HG03280 (cell line): ENCODE measurements around the gene METRN.

ENCODE experiments used
- ATAC-seq: cut with Tn5 transposase; IDR thresholded peaks from one replicate; pipeline ENCODE4 v1.9.1; 2021; ENCODE audit warnings: mild to moderate bottlenecking, moderate library complexity; ENCODE audit not compliant: unreplicated experiment

METRN gene

DNA sequence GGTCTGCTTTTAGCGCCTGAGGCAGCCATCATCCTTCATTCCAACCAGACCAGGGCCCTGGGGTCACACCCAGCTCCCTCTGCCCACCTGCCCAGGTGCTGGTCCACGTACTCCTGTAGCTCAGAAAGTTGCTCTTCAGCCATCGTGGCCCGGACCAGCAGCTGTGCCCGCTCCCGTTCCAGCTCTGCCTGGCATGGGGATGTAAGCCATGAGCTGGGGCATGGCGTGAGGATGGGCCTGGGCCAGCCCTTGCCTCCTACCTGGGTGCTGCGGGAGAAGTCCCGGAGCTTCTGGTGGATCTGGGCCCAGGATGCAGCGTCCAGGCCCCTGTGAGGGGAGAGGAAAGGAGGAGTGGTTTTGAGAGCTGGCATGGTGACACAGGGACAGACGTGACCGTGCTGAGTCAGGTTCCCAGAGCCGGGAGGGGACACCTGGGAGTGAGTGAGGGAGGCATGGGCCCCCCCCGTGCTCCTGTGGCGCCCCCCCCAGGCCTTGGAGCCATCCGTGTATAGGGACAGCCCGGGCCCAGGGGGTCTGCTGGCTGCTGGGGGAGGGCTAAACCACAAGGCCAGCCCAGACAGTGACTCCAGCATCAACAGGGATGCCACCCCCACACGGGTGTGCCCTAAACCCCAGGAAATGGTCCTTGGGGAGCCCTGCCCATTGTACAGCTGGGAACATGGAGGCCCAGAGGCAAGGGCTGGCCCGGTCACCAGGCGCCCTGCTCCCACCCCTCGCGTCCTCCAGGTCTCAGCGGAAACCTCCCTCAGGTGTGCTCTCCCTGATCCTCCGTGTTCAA lies 8.1 kb downstream of the METRN start:
- no peak for ATAC-seq

- ATAC-seq = no peak
Observed at GRCh38 chr16:723695-724094, 8.8 kb downstream of the METRN start.

DNA sequence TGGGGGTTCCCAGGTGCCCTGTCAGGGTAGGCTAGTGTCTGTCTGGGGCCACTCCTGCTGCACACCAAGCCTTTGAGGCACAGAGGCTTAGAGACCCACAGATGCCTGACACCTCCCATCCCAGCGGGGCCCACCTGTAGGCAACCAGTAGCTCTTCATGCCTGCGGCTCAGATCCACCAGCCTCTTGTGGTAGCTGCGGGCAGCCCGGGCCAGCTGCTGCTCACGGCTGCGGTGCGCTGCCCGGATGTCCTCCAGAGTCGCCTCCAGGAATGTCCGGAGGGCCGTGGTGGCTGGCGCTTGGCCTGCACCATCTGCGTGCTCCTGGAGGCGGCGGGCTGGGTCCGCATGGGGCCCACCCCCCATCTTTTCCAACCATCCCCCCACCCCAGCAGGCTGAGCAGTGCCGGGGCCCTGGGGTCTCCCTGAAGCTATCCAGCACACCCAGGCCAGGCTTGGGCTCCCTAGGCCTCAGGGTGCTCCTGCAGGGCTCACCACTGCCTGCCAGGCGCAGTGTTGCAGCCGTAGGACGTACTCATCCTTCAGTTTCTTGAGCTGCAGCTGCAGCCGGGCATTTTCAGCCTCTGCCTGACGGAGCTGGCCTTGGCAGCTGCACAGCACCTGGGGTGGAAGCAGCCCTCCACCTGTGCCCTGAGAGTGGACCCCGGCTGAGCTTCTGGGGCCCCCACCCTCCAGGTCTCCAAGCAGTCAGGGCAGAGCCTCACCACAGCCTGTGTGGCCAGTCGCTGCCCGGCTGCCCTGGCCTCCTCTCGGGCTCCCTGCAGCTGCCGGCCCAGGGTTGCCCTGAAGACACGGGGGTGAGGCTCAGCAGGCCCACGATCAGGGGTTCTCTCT lies 9.5 kb downstream of the METRN start:
- ATAC-seq = no peak

DNA sequence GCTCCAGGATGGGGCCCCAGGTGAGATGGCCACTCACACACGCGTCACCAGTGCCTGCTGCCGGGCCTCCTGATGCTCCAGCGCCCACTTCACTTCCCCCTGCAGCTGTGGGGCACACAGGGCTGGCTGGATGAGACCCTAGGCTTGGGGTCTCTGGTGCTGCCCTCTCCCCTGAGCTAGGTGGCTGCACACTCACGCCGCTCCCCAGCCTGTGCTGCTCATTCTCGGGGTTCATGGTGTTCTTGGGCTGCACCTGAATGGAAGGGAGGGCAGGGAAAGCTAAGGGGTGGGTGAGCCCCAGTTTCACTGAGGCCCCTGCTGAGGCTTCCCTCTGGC lies 10.1 kb downstream of the METRN start:
- ATAC-seq = no peak

GRCh38 chr16:725463-726187 lies 10.7 kb downstream of the METRN start:
- no peak for ATAC-seq

- ATAC-seq = no peak
Observed at GRCh38 chr16:726188-726437, 11.2 kb downstream of the METRN start.

DNA sequence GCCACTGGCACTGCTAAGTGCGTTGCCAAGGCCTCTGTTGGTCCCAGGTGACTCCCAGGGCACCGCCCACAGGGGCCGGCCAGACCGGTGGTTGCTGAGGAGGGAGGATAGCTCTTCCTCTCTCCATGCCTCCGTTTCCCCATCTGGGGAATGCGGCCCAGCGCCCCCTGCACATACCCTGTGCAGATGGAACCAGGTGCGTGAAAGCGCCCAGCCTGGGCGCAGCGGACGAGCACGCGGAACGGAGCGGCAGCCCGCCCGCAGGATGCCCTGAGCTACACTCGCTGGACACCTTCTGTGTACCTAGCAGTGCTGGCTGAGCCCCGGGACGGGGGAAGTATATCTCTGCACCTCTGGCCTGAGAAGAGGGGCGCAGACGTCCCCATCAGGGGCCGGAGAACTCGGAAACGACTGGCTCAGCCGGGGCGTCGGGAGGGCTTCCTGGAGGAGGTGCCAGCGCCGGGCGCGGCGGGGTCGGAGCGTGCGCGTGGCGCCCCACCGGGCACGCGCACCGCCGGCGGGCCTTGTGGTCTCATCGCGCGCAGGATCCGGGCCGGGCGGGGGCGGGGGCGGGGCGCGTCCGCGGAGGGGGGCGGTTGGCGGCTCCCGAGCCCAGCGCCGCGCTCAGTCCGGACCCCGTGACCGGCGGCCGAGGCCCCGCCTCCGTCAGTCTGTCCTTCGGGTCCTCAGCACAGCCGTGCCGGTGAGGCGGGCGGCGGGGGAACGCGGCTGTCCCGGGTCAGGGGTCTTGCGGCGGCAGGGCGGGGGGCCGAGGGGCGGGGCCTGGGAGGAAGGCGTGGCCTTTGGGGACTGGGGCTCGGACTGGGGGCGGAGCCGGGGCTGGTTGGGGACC lies 11.7 kb downstream of the METRN start, which contains the start of the genes CCDC78 and HAGHL:
Gene CCDC78 (minus strand): TSS at position 6 of the 853 bp plus-strand sequence. CDS start 76 bp downstream, outside the sequence.
Gene HAGHL (plus strand): TSS at position 669 of the 853 bp plus-strand sequence. CDS start 404 bp downstream, outside the sequence.
- ATAC-seq = no peak

- no peak for ATAC-seq
Observed at GRCh38 chr16:727291-727977, 12.5 kb downstream of the METRN start.

DNA sequence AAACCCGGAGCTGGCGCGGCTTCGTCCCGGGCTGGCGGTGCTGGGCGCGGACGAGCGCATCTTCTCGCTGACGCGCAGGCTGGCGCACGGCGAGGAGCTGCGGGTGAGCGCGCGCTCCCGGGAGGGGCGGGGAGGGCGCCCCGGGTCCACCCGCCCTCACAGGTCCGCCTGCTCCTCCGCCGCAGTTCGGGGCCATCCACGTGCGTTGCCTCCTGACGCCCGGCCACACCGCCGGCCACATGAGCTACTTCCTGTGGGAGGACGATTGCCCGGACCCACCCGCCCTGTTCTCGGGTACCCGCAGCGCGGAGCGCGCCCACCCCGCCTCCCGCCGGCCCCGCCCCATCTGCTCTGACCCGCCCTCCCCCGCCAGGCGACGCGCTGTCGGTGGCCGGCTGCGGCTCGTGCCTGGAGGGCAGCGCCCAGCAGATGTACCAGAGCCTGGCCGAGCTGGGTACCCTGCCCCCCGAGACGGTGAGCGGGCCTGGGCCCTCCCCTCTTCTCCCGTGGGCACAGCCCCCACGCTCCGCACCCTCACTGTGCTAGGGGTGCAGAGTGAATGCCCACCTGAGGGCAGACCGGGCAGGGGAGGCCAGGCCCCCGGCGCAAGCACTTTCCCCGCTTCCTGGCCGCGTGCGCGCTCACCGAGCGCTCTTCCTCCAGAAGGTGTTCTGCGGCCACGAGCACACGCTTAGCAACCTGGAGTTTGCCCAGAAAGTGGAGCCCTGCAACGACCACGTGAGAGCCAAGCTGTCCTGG lies 13.4 kb downstream of the METRN start:
- no peak for ATAC-seq

- ATAC-seq = no peak
Observed at GRCh38 chr16:728890-729744, 14.2 kb downstream of the METRN start.

- no peak for ATAC-seq
Observed at GRCh38 chr16:729768-730665, 15.1 kb downstream of the METRN start.

GRCh38 chr16:730666-731509 lies 16.0 kb downstream of the METRN start:
- ATAC-seq = no peak

- ATAC-seq = no peak
Observed at GRCh38 chr16:732332-732731, 17.4 kb downstream of the METRN start.

- ATAC-seq = no peak
Observed at GRCh38 chr16:732936-733335, 18.0 kb downstream of the METRN start.

- no peak for ATAC-seq
Observed at GRCh38 chr16:733382-734207, 18.7 kb downstream of the METRN start.
